Heart left ventricle (tissue), 13 donors: ENCODE results near the gene RAB3GAP2.

Experiments
- CTCF ChIP-seq, 12 donors: fragments of 200-600 bp; sonication (generic) in 4 of 12; IDR thresholded peaks; one replicate each; pipeline versions ENCODE4 v1.5.0 to v1.8.0; 2018 to 2022; ENCODE audit warnings: antibody characterized with exemption in 12 of 12, mild to moderate bottlenecking in 5 of 12
- POLR2A ChIP-seq, 2 donors: fragments of 450-650 bp; IDR thresholded peaks; one replicate each; pipeline ENCODE4 v1.6.1; 2017; ENCODE audit warnings: antibody characterized with exemption in 2 of 2, mild to moderate bottlenecking in 2 of 2, moderate library complexity in 2 of 2
- donor health status: ischemic (EF 13 %, LVEDD 7.1; RV severe dilation, severe dysfunction).
- donor health status: DM: no; HTN: yes; CAD: no.
- donor health status: DM: no; HTN: no; CAD: no.
- donor health status: ischemic (EF 25% LVEDD 6.9; RV normal size, moderate dysfunction).
- donor health status: ischemic (EF 25% LVEDD 5.7; RV mildly dilated, moderate dysfunction).
- donor health status: ischemic (EF 35%, LVEDD 5.7; RV mildly dilated, moderate dysfunction).
- donor health status: nonischemic (EF 11% LVEDD 7.7; RV severe dilation, severe dysfunction).
- donor health status: DM: yes; HTN: yes; CAD: no.
- donor health status: PGD.
- donor health status: ischemic (EF 29% LVEDD 5.4; RV normal size, mild dysfunction).
- donor health status: nonischemic (EF 23%, LVEDD 6.1; RV moderate dilation, normal function).

- TF ChIP-seq CTCF (IDR thresholded peaks at IDR 0.05) (no peak), POLR2A (IDR thresholded peaks at IDR 0.05) (no peak)
Observed at GRCh38 chr1:220222939-220223338, 49.3 kb downstream of the RAB3GAP2 start.
